GM10266 (cell line): ENCODE data around the gene ZNF35.

ENCODE experiments used
- DNase-seq: peaks from one replicate; pipeline ENCODE4 v3.0.0; 2012; ENCODE audit errors: extremely low spot score
- CTCF ChIP-seq: IDR thresholded peaks from 2 replicates; pipeline ENCODE4 v1.5.1; 2012; ENCODE audit warnings: mild to moderate bottlenecking, low read depth; ENCODE audit not compliant: control insufficient read depth, insufficient read depth; ENCODE audit errors: missing control alignments

ZNF35 gene

GRCh38 chr3:44682182-44682896 lies 33.8 kb downstream of the ZNF35 start:
- no peak for DNase-seq
- TF ChIP-seq CTCF = no peak

GRCh38 chr3:44685128-44685800 lies 36.7 kb downstream of the ZNF35 start:
- no peak for TF ChIP-seq CTCF
- peak; percentile 83 for DNase-seq

- no peak for DNase-seq
- no peak for TF ChIP-seq CTCF
These were observed 39.4 kb downstream of the ZNF35 start for GRCh38 chr3:44687898-44688297.
